HEK293 (cell line): ENCODE data around the gene PLCZ1.

Experiments used
- ZBTB7A ChIP-seq: fragments of 450-650 bp; formaldehyde crosslinking; IDR thresholded peaks from 2 replicates; pipeline ENCODE4 v1.5.1; 2016; ENCODE audit warnings: low read depth, missing biosample characterization, missing genetic modification characterization
- ZNF274 ChIP-seq, 2 experiments: fragments of 200-500 bp in 1 of 2; fragments of 450-650 bp in 1 of 2; sonication (Bioruptor generic) in 1 of 2; formaldehyde crosslinking in 1 of 2; IDR thresholded peaks; 2 replicates each; pipeline versions ENCODE4 v1.5.1 to v1.6.1; 2014 to 2016; ENCODE audit warnings: borderline replicate concordance in 1 of 2, inconsistent platforms in 1 of 2, low read length in 1 of 2, missing biosample characterization in 1 of 2, missing genetic modification characterization in 1 of 2
- ZNF449 ChIP-seq: fragments of 450-650 bp; formaldehyde crosslinking; IDR thresholded peaks from 2 replicates; pipeline ENCODE4 v1.5.1; 2017; ENCODE audit warnings: missing biosample characterization, mild to moderate bottlenecking, missing genetic modification characterization, moderate library complexity

DNA sequence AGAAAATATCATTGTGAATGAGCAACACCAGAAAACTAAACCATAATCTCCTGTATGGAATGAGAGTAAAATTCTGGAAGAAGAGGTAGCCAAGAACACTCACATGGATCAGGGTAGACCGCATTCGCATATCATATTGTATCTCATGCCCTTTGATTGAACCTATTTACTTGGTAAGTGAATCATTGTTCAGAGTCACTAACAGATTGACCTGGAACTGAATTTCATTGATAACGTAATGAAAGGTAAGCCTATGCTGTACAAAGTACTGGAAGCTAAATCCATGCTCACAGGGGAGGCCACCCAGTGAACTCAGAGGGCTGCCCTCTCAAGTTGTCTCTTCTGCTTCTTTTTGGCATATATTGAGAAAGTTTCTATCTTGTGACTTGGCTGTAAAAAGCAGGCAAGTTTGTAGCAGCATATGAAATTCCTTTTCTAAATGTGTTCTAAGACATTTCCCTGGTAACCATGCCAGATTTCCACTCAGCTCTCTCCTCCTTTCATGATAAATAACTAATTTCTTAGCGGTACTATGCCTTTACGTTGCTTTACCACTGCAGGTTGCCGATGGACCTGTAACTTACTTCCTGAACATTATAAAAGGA is 91.4 kb downstream of the PLCZ1 start:
- TF ChIP-seq ZNF274 (IDR thresholded peaks at IDR 0.05; ENCODE audit: low read length) (no peak), ZNF274 (tag by site-specific recombination; IDR thresholded peaks at IDR 0.05; ENCODE audit: borderline replicate concordance) (no peak), ZNF449 (no peak), ZBTB7A (tag by site-specific recombination) (no peak)
